ENCODE measurements around the gene IGLL5. TPM values are rescaled to one million over a fixed set of nuclear protein-coding genes. Genes with fewer than 3 reads are reported as not detected.

Gene IGLL5
- total RNA-seq, 1 donor from 2014 or later, result not detected

DNA sequence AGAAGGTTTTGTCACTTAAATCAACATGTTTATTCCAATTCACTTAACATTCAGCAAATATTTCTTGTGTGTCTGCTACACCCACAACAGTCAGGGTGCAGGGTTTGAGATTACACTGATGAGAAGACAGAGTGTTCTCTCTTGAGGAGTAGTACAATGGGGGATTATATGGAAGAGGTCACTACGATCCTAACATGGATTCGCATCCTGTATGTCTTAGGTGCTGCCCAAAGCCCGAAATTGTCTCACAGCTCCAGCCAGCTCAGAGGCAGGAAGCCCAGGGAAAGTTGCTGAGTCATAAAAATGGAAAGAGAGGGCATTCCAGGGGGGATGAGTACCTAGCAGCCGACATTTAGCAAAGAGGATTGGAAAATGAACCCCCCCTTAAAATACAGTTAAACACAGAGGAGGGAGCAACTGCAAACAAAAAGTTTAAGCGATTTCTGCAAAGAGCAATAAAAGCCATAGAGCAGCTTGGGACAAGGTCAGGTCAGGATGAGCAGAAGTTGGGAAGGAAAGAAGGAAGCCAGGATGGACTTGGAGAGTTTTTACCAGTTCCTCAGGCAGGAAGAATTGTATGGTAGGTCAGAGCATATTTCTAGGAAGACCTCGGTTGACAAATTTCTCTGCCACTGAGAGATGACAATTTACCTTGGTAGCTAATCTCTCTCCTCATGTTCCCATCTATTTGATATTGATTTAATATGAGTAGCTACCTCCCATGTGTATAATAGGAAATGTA, 49.5 kb downstream of the IGLL5 start:
- DNase-seq (ENCODE audit: low read depth), result no peak
- Histone ChIP-seq H3K27me3 (ENCODE audit: insufficient read depth, low read length) (no peaks in the 10 kb centered on the region), H2AFZ (ENCODE audit: low read depth, low read length) (no peak overlapping the region), H3K27ac (ENCODE audit: low read depth, low read length) (no peak overlapping the region), H3K4me1 (ENCODE audit: insufficient read depth, low read length) (no peaks in the 10 kb centered on the region), H3K4me3 (ENCODE audit: insufficient read depth, low read depth, low read length) (no peak overlapping the region), H3K9me3 (ENCODE audit: insufficient read depth, low read depth, low read length) (no peaks in the 10 kb centered on the region), H3K4me2 (ENCODE audit: low read length) (no peak overlapping the region), H4K20me1 (ENCODE audit: insufficient read depth, low read length) (no peaks in the 10 kb centered on the region), H3K36me3 (ENCODE audit: insufficient read depth, low read length) (no peaks in the 10 kb centered on the region), H3K79me2 (ENCODE audit: insufficient read depth, low read length) (no peaks in the 10 kb centered on the region), H3K9ac (ENCODE audit: low read length) (no peak overlapping the region)
- peaks cover 31% of the 10 kb centered on the region for H3K27me3 Mint-ChIP-seq (ENCODE audit: low read depth, unreplicated experiment)
- no peak overlapping the region for H3K27ac Mint-ChIP-seq (ENCODE audit: unreplicated experiment)
- no peaks in the 10 kb centered on the region for H3K36me3 Mint-ChIP-seq (ENCODE audit: low read depth, unreplicated experiment)
- H3K9me3 Mint-ChIP-seq (ENCODE audit: unreplicated experiment), result no peaks in the 10 kb centered on the region
- H3K4me3 Mint-ChIP-seq (ENCODE audit: unreplicated experiment), result no peak overlapping the region
- TF ChIP-seq EZH2 (IDR thresholded peaks at IDR 0.05; ENCODE audit: insufficient read depth, low read length), result no peak
- TF ChIP-seq, protein P1, sequence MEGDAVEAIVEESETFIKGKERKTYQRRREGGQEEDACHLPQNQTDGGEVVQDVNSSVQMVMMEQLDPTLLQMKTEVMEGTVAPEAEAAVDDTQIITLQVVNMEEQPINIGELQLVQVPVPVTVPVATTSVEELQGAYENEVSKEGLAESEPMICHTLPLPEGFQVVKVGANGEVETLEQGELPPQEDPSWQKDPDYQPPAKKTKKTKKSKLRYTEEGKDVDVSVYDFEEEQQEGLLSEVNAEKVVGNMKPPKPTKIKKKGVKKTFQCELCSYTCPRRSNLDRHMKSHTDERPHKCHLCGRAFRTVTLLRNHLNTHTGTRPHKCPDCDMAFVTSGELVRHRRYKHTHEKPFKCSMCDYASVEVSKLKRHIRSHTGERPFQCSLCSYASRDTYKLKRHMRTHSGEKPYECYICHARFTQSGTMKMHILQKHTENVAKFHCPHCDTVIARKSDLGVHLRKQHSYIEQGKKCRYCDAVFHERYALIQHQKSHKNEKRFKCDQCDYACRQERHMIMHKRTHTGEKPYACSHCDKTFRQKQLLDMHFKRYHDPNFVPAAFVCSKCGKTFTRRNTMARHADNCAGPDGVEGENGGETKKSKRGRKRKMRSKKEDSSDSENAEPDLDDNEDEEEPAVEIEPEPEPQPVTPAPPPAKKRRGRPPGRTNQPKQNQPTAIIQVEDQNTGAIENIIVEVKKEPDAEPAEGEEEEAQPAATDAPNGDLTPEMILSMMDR (IDR thresholded peaks at IDR 0.05; ENCODE audit: insufficient read depth, low read depth, low read length), result no peak
- FAIRE-seq, result no peak
- peaks cover 5% of the 10 kb centered on the region for H3K4me1 Mint-ChIP-seq (ENCODE audit: low read depth, unreplicated experiment)

DNA sequence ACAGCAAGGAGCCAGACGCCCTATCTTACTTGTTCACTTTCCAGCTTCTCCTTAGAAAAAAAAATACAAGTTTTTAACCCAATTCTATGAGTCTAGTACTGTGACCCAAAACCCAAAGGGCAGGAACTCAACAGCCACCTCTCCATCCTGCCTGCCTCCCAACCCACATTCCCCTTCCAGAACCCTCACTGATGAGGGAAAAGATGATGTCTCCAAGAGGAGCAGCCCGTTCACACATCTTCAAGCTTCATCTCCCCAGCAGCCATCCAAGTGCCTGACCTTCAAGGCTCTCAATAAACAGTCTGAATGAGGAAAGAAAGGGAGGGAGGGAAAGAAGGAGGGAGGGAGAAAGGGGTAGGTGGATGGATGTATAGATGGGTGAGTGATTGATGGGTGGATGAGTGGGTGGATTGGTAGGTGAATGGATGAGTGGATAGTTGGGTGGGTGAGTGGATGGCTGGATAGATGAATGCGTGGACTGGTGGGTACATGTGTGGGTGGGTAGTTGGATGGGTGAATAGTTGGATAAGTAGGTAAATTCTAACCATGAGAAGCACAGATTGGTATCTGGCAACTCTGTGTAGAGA, 50.4 kb downstream of the IGLL5 start:
- FAIRE-seq, result no peak
- no peaks in the 10 kb centered on the region for H3K36me3 Mint-ChIP-seq (ENCODE audit: low read depth, unreplicated experiment)
- no peaks in the 10 kb centered on the region for H3K79me2 ChIP-seq (ENCODE audit: insufficient read depth, low read length)

More for the DNA sequence above, 50.4 kb downstream of the IGLL5 start:
- Histone ChIP-seq H3K9ac (ENCODE audit: low read length) (no peak overlapping the region), H3K4me3 (ENCODE audit: insufficient read depth, low read depth, low read length) (no peak overlapping the region), H3K36me3 (ENCODE audit: insufficient read depth, low read length) (no peaks in the 10 kb centered on the region), H3K4me2 (ENCODE audit: low read length) (no peak overlapping the region), H3K27ac (ENCODE audit: low read depth, low read length) (no peak overlapping the region), H4K20me1 (ENCODE audit: insufficient read depth, low read length) (no peaks in the 10 kb centered on the region), H3K27me3 (ENCODE audit: insufficient read depth, low read length) (no peaks in the 10 kb centered on the region), H2AFZ (ENCODE audit: low read depth, low read length) (no peak overlapping the region), H3K9me3 (ENCODE audit: insufficient read depth, low read depth, low read length) (no peaks in the 10 kb centered on the region), H3K4me1 (ENCODE audit: insufficient read depth, low read length) (no peaks in the 10 kb centered on the region)
- DNase-seq (ENCODE audit: low read depth), result no peak
- Mint-ChIP-seq H3K27ac (ENCODE audit: unreplicated experiment) (no peak overlapping the region), H3K4me3 (ENCODE audit: unreplicated experiment) (no peak overlapping the region), H3K9me3 (ENCODE audit: unreplicated experiment) (no peaks in the 10 kb centered on the region), H3K27me3 (ENCODE audit: low read depth, unreplicated experiment) (peaks cover 27% of the 10 kb centered on the region), H3K4me1 (ENCODE audit: low read depth, unreplicated experiment) (peaks cover 5% of the 10 kb centered on the region)
- TF ChIP-seq, protein P1 (IDR thresholded peaks at IDR 0.05; ENCODE audit: insufficient read depth, low read depth, low read length), result no peak
- TF ChIP-seq EZH2 (IDR thresholded peaks at IDR 0.05; ENCODE audit: insufficient read depth, low read length), result no peak
